Common myeloid progenitor, CD34-positive (primary cell): ENCODE measurements around the gene ARHGEF19.

Experiments used
- CTCF ChIA-PET: fragments of 350-600 bp; sonication (Branson Sonifier 250); formaldehyde crosslinking; loops from one replicate; lab custom pipeline; 2021; ENCODE audit warnings: antibody characterized with exemption; lab: Charles Lee
- POLR2A ChIA-PET: fragments of 350-600 bp; sonication (Branson Sonifier 250); formaldehyde crosslinking; loops from one replicate; lab custom pipeline; 2021; ENCODE audit warnings: antibody characterized with exemption; lab: Charles Lee
- DNase-seq, 3 donors: peaks; one replicate each; pipeline versions ENCODE4 v3.0.0 to v3.0.0-alpha.2; 2013
- H3K27ac ChIP-seq, 2 experiments: 1 replicate in 1 of 2; 2 replicates in 1 of 2; pipeline ENCODE4 v1.7.0; 2013; ENCODE audit warnings: inconsistent platforms in 2 of 2, low read length in 2 of 2, mild to moderate bottlenecking in 2 of 2, low read depth in 1 of 2, moderate library complexity in 1 of 2; ENCODE audit not compliant: severe bottlenecking in 2 of 2, insufficient read depth in 1 of 2, poor library complexity in 1 of 2
- H3K27me3 ChIP-seq, 5 experiments: replicated peaks in 2 of 5; 1 replicate in 3 of 5; 2 replicates in 2 of 5; pipeline versions ENCODE4 v1.6.1 to v1.7.0; 2013; ENCODE audit warnings: low read length in 4 of 5, mild to moderate bottlenecking in 2 of 5, moderate library complexity in 2 of 5, inconsistent platforms in 1 of 5; ENCODE audit not compliant: insufficient read depth in 5 of 5, control insufficient read depth in 4 of 5
- H3K36me3 ChIP-seq, 4 experiments: 1 replicate in 2 of 4; 2 replicates in 2 of 4; pipeline versions ENCODE4 v1.6.1 to v1.7.0; 2013; ENCODE audit warnings: low read length in 3 of 4, control low read depth in 1 of 4, mild to moderate bottlenecking in 1 of 4; ENCODE audit not compliant: control insufficient read depth in 4 of 4, insufficient read depth in 4 of 4
- H3K4me1 ChIP-seq, 4 experiments: 1 replicate in 3 of 4; 2 replicates in 1 of 4; pipeline versions ENCODE4 v1.6.1 to v1.7.1; 2013; ENCODE audit warnings: low read length in 3 of 4, mild to moderate bottlenecking in 3 of 4, control low read depth in 1 of 4, inconsistent platforms in 1 of 4, moderate library complexity in 1 of 4; ENCODE audit not compliant: control insufficient read depth in 4 of 4, insufficient read depth in 4 of 4; ENCODE audit errors: control extremely low read depth in 1 of 4
- H3K4me3 ChIP-seq, 7 experiments: 1 replicate in 4 of 7; 2 replicates in 3 of 7; pipeline versions ENCODE4 v1.5.1 to v1.7.0; 2013; ENCODE audit warnings: mild to moderate bottlenecking in 7 of 7, low read length in 6 of 7, moderate library complexity in 6 of 7, inconsistent platforms in 2 of 7, low read depth in 2 of 7, control low read depth in 1 of 7; ENCODE audit not compliant: insufficient read depth in 4 of 7, control insufficient read depth in 1 of 7; ENCODE audit errors: extremely low read depth in 1 of 7
- H3K9me3 ChIP-seq, 5 experiments: 1 replicate in 4 of 5; 2 replicates in 1 of 5; pipeline versions ENCODE4 v1.6.1 to v1.7.1; 2013; ENCODE audit warnings: low read length in 4 of 5, mild to moderate bottlenecking in 2 of 5, inconsistent platforms in 1 of 5, low read depth in 1 of 5, moderate library complexity in 1 of 5; ENCODE audit not compliant: control insufficient read depth in 4 of 5, insufficient read depth in 2 of 5; ENCODE audit errors: control extremely low read depth in 1 of 5
- WGBS: methylation state at CpG from one replicate; pipeline ENCODE4 v1.1.5; 2013; ENCODE audit not compliant: insufficient coverage; 5-methylcytosine and 5-hydroxymethylcytosine counted together

The ARHGEF19 gene

GRCh38 chr1:16186655-16187235 lies 25.7 kb downstream of the ARHGEF19 start:
- ChIA-PET POLR2A (interaction anchor here (1.2 kb wide), 1 partner anchor 107 kb away, joined by 6 read pairs; no protein-coding TSS in a partner anchor), CTCF (interaction anchor here (0.7 to 14.0 kb wide), 16 partner anchors 12 to 180 kb away, joined by 3 to 356 read pairs (median 4); partner anchors contain the start of gene FAM131C)
- no peak for DNase-seq
- no peaks in the 10 kb centered on the region for H3K9me3 ChIP-seq
- H3K27ac ChIP-seq, result no peak overlapping the region
- no peaks in the 10 kb centered on the region for H3K36me3 ChIP-seq
- peaks cover 0 to 1% (median 0%) of the 10 kb centered on the region in 4 experiments for H3K4me1 ChIP-seq
- no peak overlapping the region for H3K4me3 ChIP-seq
- WGBS, result 93% methylated on average over 6 of the region's 9 CpGs
- peaks cover 0 to 6% (median 0%) of the 10 kb centered on the region in 5 experiments for H3K27me3 ChIP-seq

DNA sequence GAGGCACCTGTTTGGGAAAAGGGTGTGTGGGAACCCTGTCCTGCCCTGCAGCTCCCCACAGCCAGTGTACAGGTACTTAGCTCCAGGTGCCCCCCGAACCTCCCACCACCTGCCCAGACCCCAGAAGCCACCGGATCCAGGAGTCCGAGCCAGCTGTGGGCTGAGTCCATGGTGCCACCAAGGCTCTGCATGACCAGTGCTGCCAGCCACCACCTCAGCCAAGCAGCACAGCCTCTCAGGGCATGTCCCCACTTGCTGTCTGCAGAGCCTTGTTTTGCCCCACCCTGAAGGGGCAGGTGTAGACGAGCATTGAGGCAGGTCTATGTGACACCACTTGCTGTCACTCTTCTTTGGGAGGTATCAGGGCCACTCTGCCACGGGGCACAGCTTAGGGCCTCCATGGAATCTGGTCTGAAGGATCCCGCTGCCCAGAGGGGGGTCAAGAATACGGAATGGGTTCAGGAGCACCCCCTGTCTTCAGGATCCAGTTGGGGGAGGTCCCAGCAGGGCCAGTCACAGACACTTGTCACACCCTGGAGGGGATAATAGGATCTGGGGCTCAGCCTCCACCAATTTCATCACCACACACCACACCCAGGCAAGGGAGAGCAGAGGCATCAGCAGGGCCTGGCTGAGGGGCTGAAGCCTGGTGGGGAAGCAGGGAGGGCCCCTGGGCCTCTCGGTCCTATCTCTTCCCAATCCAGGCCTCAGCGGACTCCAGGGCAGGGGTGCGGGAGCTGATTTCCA lies 27.7 kb downstream of the ARHGEF19 start:
- WGBS, result 100% methylated on average over 7 of the region's 10 CpGs
- no peak overlapping the region for H3K4me3 ChIP-seq
- H3K27ac ChIP-seq, result no peak overlapping the region
- no peaks in the 10 kb centered on the region for H3K36me3 ChIP-seq
- CTCF ChIA-PET, result interaction anchor here (2.8 to 14.0 kb wide), 2 partner anchors 30 to 107 kb away, joined by 9 to 356 read pairs; partner anchors contain the start of gene FAM131C
- no peaks in the 10 kb centered on the region for H3K9me3 ChIP-seq
- POLR2A ChIA-PET, result no interaction called here
- peaks cover 0 to 1% (median 0%) of the 10 kb centered on the region in 4 experiments for H3K4me1 ChIP-seq
- H3K27me3 ChIP-seq, result peaks cover 0 to 3% (median 0%) of the 10 kb centered on the region in 5 experiments
- DNase-seq, result no peak

DNA sequence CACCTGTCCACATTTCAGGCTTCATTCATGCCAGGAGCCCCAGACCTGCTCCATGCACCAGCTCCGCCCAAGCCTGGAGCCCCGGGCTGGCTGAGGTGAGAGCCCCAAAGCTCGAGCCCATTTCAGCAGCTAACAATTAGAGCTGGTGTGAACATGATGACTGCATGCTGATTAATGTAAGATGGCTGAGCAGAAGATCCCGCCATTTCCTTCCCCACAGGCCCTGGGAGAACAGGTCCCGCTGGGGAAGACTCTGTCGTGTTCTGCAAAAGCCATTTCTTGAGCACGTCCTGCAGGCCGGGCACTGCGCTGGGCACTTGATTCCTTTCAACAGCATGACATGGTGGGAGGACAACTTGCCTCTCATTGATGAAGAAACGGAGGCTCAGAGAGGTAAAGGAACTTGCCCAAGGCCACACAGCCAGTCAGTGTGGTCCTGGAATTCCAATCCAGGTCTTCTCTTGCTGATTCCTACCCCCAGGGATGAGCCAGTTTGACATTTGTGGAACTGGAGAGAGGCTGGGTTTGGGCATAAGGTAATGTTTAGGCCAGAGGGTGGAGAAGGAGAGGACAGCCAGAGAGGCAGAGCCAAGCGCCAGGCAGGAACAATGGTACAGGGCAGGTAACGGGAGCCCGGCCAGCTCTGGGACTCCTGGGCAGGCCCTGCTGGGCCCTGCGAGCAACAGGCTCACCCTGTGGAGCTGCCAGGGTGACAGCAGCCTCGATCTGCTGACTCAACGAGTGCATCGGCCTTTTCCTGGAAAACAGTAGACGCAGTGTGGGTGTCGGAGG lies 28.5 kb downstream of the ARHGEF19 start:
- H3K4me3 ChIP-seq, result no peak overlapping the region
- H3K27ac ChIP-seq, result no peak overlapping the region
- WGBS, result 92% methylated on average over 15 of the region's 19 CpGs
- ChIA-PET POLR2A (no interaction called here), CTCF (interaction anchor here (1.5 to 14.0 kb wide), 2 partner anchors 61 to 106 kb away, joined by 3 to 356 read pairs; partner anchors contain the start of gene FAM131C)
- no peaks in the 10 kb centered on the region for H3K9me3 ChIP-seq
- no peak for DNase-seq
- peaks cover 0 to 1% (median 0%) of the 10 kb centered on the region in 4 experiments for H3K4me1 ChIP-seq
- H3K36me3 ChIP-seq, result no peaks in the 10 kb centered on the region
- peaks cover 0 to under 1% (median 0%) of the 10 kb centered on the region in 5 experiments for H3K27me3 ChIP-seq

- CTCF ChIA-PET, result interaction anchor here (1.5 to 14.0 kb wide), 2 partner anchors 61 to 105 kb away, joined by 3 to 356 read pairs; partner anchors contain the start of gene FAM131C
Observed at GRCh38 chr1:16183179-16183578, 29.3 kb downstream of the ARHGEF19 start.

DNA sequence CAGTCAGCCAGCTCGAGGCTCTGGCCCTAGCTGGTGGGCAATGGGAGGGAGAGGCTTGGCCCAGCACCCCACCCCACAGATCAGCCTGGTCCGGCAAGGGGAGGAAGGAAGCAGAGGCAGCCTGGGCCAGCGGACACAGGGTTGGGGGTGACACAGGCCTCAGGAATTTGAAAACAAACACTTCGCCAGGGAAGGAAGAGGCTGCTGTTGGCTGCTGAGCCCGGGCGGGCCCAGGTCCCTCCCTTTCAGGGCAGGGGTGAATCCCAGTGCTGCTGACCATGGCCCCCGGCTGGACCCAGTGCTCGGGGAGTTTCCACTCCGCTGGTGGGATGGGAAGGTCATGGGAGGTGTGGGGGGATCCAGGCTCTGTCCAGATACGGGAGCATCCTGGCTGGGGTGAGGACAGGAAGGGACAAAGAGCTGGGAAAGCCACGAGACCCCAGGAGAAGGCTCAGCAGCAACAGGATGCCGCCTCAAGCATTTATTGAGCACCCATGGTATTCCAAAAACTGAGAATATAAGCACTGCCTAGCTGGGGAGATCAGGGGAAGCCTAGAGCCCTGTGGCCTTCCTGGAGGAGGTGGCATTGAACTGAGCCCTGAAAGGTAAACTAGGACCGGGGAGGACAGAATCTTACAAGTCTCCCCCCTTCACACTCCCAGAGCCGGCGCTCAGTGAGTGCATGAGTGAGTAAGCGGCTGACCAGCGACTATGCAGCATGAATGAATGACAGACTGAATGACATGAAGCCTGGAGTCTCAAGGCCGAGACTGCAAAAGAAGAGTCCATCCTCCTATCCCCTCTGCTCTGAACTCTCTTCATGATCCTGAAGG lies 30.3 kb downstream of the ARHGEF19 start:
- peaks cover 0 to 4% (median 0%) of the 10 kb centered on the region in 4 experiments for H3K4me1 ChIP-seq
- no peak overlapping the region for H3K27ac ChIP-seq
- 76% methylated on average over 12 of the region's 18 CpGs for WGBS
- H3K36me3 ChIP-seq, result no peaks in the 10 kb centered on the region
- ChIA-PET POLR2A (interaction anchor here (1.2 kb wide), 1 partner anchor 17 kb away, joined by 3 read pairs; no protein-coding TSS in a partner anchor), CTCF (interaction anchor here (0.6 to 14.0 kb wide), 4 partner anchors 43 to 1394 kb away, joined by 3 to 356 read pairs (median 4); partner anchors contain the start of gene FAM131C)
- H3K9me3 ChIP-seq, result no peaks in the 10 kb centered on the region
- DNase-seq, result no peak
- H3K4me3 ChIP-seq, result no peak overlapping the region
- H3K27me3 ChIP-seq, result no peaks in the 10 kb centered on the region

More at GRCh38 chr1:16183179-16183578, 29.3 kb downstream of the ARHGEF19 start:
- no peaks in the 10 kb centered on the region for H3K9me3 ChIP-seq
- H3K36me3 ChIP-seq, result no peaks in the 10 kb centered on the region
- no peaks in the 10 kb centered on the region for H3K27me3 ChIP-seq
- DNase-seq, result no peak
- no peak overlapping the region for H3K27ac ChIP-seq
- H3K4me1 ChIP-seq, result peaks cover 0 to 1% (median 0%) of the 10 kb centered on the region in 4 experiments
- POLR2A ChIA-PET, result interaction anchor here (1.2 kb wide), 1 partner anchor 18 kb away, joined by 3 read pairs; no protein-coding TSS in a partner anchor
- 92% methylated on average over 6 of the region's 13 CpGs for WGBS
- H3K4me3 ChIP-seq, result no peak overlapping the region

DNA sequence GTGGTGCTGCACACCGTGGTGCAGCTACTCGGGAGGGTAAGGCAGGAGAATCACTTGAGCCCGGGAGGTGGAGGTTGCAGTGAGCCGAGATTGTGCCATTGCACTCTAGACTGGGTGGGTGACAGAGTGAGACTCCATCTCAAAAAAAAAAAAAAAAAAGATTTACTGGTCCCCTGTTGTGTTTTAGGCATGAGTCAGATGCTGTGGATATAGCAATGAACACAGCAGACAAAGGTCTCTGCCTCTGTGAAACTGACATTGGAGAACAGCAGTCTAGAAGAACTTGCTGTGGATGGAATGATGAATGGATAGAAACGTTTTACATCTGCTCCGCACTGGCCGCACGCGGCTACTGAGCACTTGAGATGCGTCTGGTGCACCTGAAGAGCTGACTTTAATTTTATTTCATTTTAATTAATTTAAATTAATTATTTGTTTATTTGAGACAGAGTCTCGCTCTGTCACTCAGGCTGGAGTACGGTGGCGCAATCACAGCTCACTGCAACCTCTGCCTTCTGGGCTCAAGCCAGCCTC lies 32.1 kb downstream of the ARHGEF19 start:
- WGBS, result 94% methylated on average over 7 of the region's 13 CpGs
- Histone ChIP-seq H3K4me1 (peaks cover 0 to 21% (median 8%) of the 10 kb centered on the region in 4 experiments), H3K27me3 (no peaks in the 10 kb centered on the region), H3K27ac (no peak overlapping the region), H3K9me3 (no peaks in the 10 kb centered on the region), H3K4me3 (no peak overlapping the region), H3K36me3 (no peaks in the 10 kb centered on the region)
- DNase-seq, result no peak
- ChIA-PET POLR2A (no interaction called here), CTCF (interaction anchor here (0.7 to 14.0 kb wide), 4 partner anchors 18 to 170 kb away, joined by 3 to 356 read pairs (median 4); partner anchors contain the start of gene FAM131C)
